GM18507 (cell line): ENCODE measurements around the gene ZNF134.

Experiments
- DNase-seq: peaks from one replicate; pipeline ENCODE4 v3.0.0; 2011; ENCODE audit warnings: low read depth; ENCODE audit not compliant: insufficient read length; ENCODE audit errors: extremely low spot score
- FAIRE-seq: peaks from 2 replicates; lab custom pipeline; 2011; peaks lifted over from hg19 to GRCh38; lab: Jason Lieb, UNC

Gene ZNF134

GRCh38 chr19:57632987-57633831 is 19.2 kb downstream of the ZNF134 start, which contains the start of gene ZNF211:
Gene ZNF211, plus strand, starts transcription at chr19:57633168. Its CDS starts 179 bp downstream, at chr19:57633347.
- FAIRE-seq = peak; percentile 92
- DNase-seq = peak; percentile 74

- no peak for DNase-seq
- FAIRE-seq = no peak
Observed at GRCh38 chr19:57633832-57634131, 19.7 kb downstream of the ZNF134 start.

DNA sequence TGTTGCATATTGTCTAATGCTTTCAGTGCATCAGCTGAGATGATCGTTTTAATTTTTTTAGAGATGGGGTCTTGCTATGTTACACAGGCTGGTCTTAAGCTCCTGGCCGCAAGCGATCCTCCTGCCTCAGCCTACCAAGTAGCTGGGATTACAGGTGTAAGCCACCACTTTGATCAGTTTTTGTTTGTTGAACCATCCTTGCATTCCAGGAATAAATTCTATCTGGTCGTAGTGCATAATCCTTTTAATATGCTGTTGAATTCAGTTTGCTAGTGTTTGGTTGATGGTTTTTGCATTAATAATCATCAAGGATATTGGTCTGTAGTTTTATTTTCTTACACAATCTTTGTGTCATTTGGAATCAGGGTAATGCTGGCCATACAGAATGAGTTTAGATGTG is 23.3 kb downstream of the ZNF134 start:
- DNase-seq = no peak
- FAIRE-seq = no peak

- FAIRE-seq = no peak
- no peak for DNase-seq
Observed at GRCh38 chr19:57641715-57642234, 27.7 kb downstream of the ZNF134 start.

DNA sequence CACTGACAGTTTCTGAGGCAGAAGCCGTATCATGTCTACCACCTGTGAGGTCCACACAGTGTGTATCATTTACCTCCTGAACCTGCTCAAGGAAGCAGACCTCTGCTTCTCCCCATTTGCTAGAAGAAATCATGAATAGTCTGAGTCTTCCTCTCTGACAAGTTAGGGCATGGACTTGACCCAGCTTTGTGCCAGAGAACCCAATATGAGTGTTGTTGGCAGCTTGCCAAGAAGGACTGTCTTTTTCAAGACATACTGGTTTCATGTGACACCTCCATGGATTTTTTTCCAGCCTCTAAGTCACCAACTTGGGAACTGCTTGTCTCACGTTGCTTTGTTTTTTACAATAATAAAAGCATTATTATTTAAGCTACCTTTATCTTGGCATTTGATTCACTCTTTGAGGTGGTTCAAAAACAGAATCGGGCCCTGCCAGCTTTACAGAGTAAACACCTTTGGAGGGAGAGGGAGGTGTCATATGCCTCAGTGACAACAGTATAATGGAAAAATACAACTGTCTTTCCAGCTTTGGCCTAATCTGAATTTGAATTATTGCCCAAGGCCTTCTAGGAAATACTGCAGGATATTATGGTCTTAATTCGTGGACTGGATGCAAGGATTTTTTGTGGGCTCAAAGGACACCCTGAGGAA is 28.5 kb downstream of the ZNF134 start:
- DNase-seq (no peak), FAIRE-seq (no peak)

- no peak for FAIRE-seq
- DNase-seq = no peak
Observed at GRCh38 chr19:57643734-57644133, 29.7 kb downstream of the ZNF134 start.

- FAIRE-seq = no peak
- DNase-seq = no peak
Observed at GRCh38 chr19:57648331-57649003, 34.4 kb downstream of the ZNF134 start.

DNA sequence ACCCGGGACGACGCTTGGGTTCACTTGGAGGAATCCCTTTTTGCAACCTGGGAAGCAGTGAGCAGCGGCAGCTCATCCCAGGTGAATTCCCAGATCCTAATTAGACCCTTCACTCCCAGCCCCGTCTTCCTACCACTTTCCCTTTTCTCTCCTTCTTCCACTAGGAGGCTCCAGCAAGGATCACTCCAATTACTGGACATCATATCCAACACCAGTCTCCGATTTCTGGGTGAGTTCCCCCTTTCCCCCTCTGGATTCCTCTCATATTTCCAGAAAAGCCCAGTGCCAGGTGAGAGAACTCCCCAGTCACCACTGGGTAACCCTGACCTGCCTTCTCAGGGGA is 37.6 kb downstream of the ZNF134 start:
- FAIRE-seq = no peak
- DNase-seq = no peak

DNA sequence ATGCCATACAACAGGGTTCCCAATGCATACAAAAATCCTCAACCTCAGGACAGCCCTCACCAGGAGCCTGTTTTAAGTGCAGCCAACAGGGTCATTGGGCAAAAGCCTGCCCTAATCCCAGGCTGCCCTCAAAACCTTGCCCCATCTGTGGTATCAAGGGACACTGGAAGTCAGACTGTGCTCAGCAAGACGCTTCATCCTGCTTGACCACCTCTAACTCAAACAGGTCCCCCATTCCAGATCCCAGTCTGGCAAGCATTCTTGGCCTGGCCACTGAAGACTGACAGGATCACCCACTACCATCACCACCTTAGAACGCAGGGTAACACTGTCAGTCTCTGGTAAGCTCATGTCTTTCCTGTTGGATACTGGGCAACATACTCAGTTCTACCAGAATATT is 39.6 kb downstream of the ZNF134 start:
- DNase-seq (no peak), FAIRE-seq (no peak)

- FAIRE-seq (no peak), DNase-seq (no peak)
Observed at GRCh38 chr19:57655443-57655842, 41.4 kb downstream of the ZNF134 start.

GRCh38 chr19:57656346-57656745 is 42.3 kb downstream of the ZNF134 start:
- FAIRE-seq (no peak), DNase-seq (no peak)

DNA sequence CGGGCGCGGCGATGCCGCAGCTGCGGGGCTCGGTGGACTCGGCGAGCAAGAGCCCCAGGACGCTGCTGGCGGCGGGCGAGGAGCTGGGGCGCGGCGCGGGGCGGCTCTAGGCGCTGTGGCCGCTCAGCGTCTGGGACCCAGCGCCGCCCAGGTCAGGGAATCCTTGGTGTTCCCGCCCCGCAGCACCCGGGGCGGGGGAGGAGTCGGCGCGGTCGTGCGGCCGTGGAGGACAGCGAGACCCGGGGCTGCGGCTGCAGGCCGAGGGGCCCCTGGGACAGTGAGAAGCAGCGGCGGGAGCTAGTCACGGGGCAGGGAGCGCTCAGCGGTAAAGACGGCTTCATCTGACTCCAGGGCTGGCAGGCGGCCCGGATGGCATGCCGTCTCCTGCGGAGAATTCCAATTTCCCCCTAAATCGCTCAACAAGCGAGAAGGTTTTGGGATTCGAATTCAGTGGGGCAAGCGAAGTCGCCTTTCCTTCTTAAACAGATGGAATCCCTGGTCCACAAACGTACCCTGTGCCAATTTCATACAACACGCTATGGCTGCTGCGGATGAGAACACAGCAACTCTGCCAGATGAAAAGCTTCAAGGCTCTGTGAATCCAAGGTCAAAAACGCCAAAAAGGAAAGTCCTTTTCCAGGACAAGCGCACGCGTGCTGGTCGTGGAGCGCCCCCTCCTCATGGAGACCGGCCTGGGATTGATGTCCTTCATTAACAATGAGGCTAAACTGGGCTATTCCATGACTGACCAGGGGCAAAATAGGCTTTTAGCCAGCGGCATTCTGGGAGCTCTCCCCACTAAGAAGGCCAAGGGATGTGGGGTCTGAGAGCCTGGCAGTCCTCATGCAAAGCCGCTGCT is 50.5 kb downstream of the ZNF134 start:
- FAIRE-seq (no peak), DNase-seq (no peak)

DNA sequence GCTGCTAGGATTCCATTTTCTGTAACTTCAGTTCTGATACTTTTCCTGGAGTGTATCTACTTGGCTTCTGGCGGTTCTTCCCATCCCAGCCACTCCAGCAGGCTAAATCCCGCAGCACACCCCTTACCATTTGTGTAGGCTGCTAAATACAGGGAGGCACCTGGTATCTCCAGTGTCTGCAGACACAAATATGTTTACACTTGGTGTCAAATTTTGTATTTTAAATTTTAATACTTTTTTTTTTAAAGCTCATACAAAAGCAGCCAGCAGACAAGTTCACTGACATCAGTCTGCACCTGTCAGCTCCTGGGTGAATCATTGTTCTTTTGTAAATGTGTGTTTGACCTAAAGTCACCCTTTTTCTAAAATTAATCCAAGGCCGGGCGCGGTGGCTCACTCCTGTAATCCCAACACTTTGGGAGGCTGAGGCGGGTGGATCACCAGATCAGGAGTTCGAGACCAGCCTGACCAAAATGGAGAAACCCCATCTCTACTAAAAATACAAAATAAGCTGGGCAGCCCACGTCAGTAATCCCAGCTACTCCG is 51.3 kb downstream of the ZNF134 start:
- DNase-seq (no peak), FAIRE-seq (no peak)

- DNase-seq (no peak), FAIRE-seq (no peak)
Observed at GRCh38 chr19:57667228-57667627, 53.2 kb downstream of the ZNF134 start.

- FAIRE-seq (no peak), DNase-seq (no peak)
Observed at GRCh38 chr19:57668635-57669034, 54.6 kb downstream of the ZNF134 start, which contains the start of gene ZSCAN4. Gene ZSCAN4, plus strand, starts transcription at chr19:57668935. Its CDS starts 7,211 bp downstream, at chr19:57676146.

GRCh38 chr19:57671124-57671895 is 57.3 kb downstream of the ZNF134 start:
- FAIRE-seq (no peak), DNase-seq (no peak)

DNA sequence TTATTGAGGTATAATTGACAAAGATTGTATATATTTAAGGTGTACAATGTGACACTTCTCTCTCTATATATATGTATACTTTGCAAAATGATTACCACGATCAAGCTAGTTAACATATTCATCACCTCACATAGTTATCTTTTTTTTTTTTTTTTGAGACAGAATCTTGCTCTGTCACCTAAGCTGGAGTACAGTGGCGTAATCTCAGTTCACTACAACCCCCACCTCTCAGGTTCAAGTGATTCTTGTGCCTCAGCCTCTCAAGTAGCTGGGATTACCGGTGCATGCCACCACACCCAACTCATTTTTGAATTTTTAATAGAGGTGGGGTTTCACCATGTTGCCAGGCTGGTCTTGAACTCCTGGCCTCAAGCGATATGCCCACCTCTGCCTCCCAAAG is 58.4 kb downstream of the ZNF134 start:
- FAIRE-seq = no peak
- DNase-seq = no peak
